Thyroid gland (tissue), 4 donors: ENCODE results near the gene AOC3.
"Not testable (repeated sequence)": the region's sequence is repeated elsewhere in the genome, so short reads cannot be mapped to it uniquely, and the experiment has no call there.

Source experiments
- POLR2A ChIP-seq, 2 donors: fragments of 450-650 bp; IDR thresholded peaks; one replicate each; pipeline ENCODE4 v1.6.1; 2017; ENCODE audit warnings: antibody characterized with exemption in 2 of 2, mild to moderate bottlenecking in 2 of 2, moderate library complexity in 1 of 2
- TF ChIP-seq, protein P1 (sequence below), 6 experiments: fragments of 200-600 bp in 3 of 6; fragments of 450-650 bp in 3 of 6; sonication (generic) in 3 of 6; IDR thresholded peaks; one replicate each; pipeline ENCODE4 v1.5.1; 2016 to 2019; ENCODE audit warnings: antibody characterized with exemption in 6 of 6, mild to moderate bottlenecking in 2 of 6, inconsistent platforms in 1 of 6, moderate library complexity in 1 of 6

DNA sequence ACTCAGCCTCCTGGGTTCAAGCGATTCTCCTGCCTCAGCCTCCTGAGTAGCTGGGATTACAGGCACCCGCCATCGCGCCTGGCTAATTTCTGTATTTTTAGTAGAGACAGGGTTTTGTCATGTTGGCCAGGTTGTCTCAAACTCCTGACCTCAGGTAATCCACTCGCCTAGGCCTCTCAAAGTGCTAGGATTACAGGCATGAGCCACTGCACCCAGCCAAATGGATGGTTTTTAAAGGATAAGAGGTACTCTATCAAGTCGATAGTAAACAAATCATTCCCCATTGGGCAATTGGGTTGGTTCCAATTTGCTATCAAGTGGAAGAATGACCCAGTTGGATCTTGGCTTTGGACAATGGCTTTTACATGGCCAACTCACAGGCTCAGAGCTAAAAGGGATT, 30.7 kb downstream of the AOC3 start:
- TF ChIP-seq, protein P1, sequence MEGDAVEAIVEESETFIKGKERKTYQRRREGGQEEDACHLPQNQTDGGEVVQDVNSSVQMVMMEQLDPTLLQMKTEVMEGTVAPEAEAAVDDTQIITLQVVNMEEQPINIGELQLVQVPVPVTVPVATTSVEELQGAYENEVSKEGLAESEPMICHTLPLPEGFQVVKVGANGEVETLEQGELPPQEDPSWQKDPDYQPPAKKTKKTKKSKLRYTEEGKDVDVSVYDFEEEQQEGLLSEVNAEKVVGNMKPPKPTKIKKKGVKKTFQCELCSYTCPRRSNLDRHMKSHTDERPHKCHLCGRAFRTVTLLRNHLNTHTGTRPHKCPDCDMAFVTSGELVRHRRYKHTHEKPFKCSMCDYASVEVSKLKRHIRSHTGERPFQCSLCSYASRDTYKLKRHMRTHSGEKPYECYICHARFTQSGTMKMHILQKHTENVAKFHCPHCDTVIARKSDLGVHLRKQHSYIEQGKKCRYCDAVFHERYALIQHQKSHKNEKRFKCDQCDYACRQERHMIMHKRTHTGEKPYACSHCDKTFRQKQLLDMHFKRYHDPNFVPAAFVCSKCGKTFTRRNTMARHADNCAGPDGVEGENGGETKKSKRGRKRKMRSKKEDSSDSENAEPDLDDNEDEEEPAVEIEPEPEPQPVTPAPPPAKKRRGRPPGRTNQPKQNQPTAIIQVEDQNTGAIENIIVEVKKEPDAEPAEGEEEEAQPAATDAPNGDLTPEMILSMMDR (IDR thresholded peaks at IDR 0.05): not testable (repeated sequence)
- TF ChIP-seq POLR2A (IDR thresholded peaks at IDR 0.05): not testable (repeated sequence)
